WTC11 (cell line): ENCODE results near the gene TBC1D4. TPM values are rescaled to one million over a fixed set of nuclear protein-coding genes. Genes with fewer than 3 reads are reported as not detected.

ENCODE experiments used
- ATAC-seq: fragments of 200-7000 bp; cut with Tn5 transposase; 2 replicates; pipeline ENCODE4 v1.10.0; 2021; ENCODE audit warnings: mild to moderate bottlenecking, moderate library complexity
- CTCF ChIA-PET: fragments of 300-600 bp; sonication (Branson Sonifier 250); formaldehyde crosslinking; loops from one replicate; lab custom pipeline; 2021; ENCODE audit warnings: antibody characterized with exemption; lab: Charles Lee
- POLR2A ChIA-PET: fragments of 350-600 bp; sonication (Branson Sonifier 250); formaldehyde crosslinking; loops from one replicate; lab custom pipeline; 2021; ENCODE audit warnings: antibody characterized with exemption; lab: Charles Lee
- DNase-seq: peaks from one replicate; pipeline ENCODE4 v3.0.0; 2021; ENCODE audit warnings: low spot score
- H3K27ac Mint-ChIP-seq: 2 replicates; pipeline ENCODE4 v1.8.0; 2021; ENCODE audit warnings: mixed read lengths
- H3K27me3 Mint-ChIP-seq: 2 replicates; pipeline ENCODE4 v1.8.0; 2021; ENCODE audit warnings: low read depth, mild to moderate bottlenecking, moderate library complexity, mixed read lengths
- H3K36me3 Mint-ChIP-seq: 2 replicates; pipeline ENCODE4 v1.8.0; 2021; ENCODE audit warnings: mixed read lengths
- H3K4me1 Mint-ChIP-seq: 2 replicates; pipeline ENCODE4 v1.8.0; 2022; ENCODE audit warnings: mixed read lengths
- H3K4me3 Mint-ChIP-seq: 2 replicates; pipeline ENCODE4 v1.8.0; 2021; ENCODE audit warnings: mild to moderate bottlenecking, moderate library complexity, mixed read lengths
- H3K9me3 Mint-ChIP-seq: 2 replicates; pipeline ENCODE4 v1.8.0; 2021; ENCODE audit warnings: mixed read lengths
- AFF4 ChIP-seq: sonication (generic); formaldehyde crosslinking; IDR thresholded peaks from 2 replicates; pipeline ENCODE4 v1.8.1; 2023; ENCODE audit warnings: mild to moderate bottlenecking, missing genetic modification reagents, borderline replicate concordance
- ATF2 ChIP-seq: sonication (generic); formaldehyde crosslinking; IDR thresholded peaks from 2 replicates; pipeline ENCODE4 v1.8.1; 2022; ENCODE audit warnings: low read depth, missing genetic modification reagents, borderline replicate concordance
- FOXP1 ChIP-seq: sonication (generic); formaldehyde crosslinking; IDR thresholded peaks from 2 replicates; pipeline ENCODE4 v1.8.0; 2022; ENCODE audit warnings: missing genetic modification reagents, mild to moderate bottlenecking, moderate library complexity, borderline replicate concordance
- FOXP4 ChIP-seq: sonication (generic); formaldehyde crosslinking; IDR thresholded peaks from 2 replicates; pipeline ENCODE4 v1.8.0; 2022; ENCODE audit warnings: mild to moderate bottlenecking, missing genetic modification reagents
- IRF2 ChIP-seq: sonication (generic); formaldehyde crosslinking; IDR thresholded peaks from 2 replicates; pipeline ENCODE4 v1.8.0; 2022; ENCODE audit warnings: low read depth, missing genetic modification reagents, borderline replicate concordance
- RELA ChIP-seq: sonication (generic); formaldehyde crosslinking; IDR thresholded peaks from 2 replicates; pipeline ENCODE4 v1.8.1; 2022; ENCODE audit warnings: missing genetic modification reagents, mild to moderate bottlenecking, borderline replicate concordance
- RORB ChIP-seq: fragments of 250-450 bp; sonication (Bioruptor Pico); IDR thresholded peaks from 2 replicates; pipeline ENCODE4 v1.9.0; 2021; ENCODE audit warnings: mild to moderate bottlenecking
- STAT6 ChIP-seq: sonication (generic); formaldehyde crosslinking; conservative IDR thresholded peaks from 2 replicates; pipeline ENCODE4 v1.8.1; 2023; ENCODE audit warnings: mild to moderate bottlenecking, low read depth, missing genetic modification reagents, moderate library complexity
- USF1 ChIP-seq: sonication (generic); formaldehyde crosslinking; IDR thresholded peaks from 2 replicates; pipeline ENCODE4 v1.8.0; 2022; ENCODE audit warnings: mild to moderate bottlenecking, missing genetic modification reagents
- ZBTB43 ChIP-seq: sonication (generic); formaldehyde crosslinking; IDR thresholded peaks from 2 replicates; pipeline ENCODE4 v1.8.1; 2023; ENCODE audit warnings: mild to moderate bottlenecking, missing genetic modification reagents
- ZNF121 ChIP-seq: sonication (generic); formaldehyde crosslinking; IDR thresholded peaks from 2 replicates; pipeline ENCODE4 v1.8.0; 2023; ENCODE audit warnings: missing genetic modification reagents
- ZNF219 ChIP-seq: sonication (generic); formaldehyde crosslinking; IDR thresholded peaks from 2 replicates; pipeline ENCODE4 v1.8.0; 2023; ENCODE audit warnings: missing genetic modification reagents, mild to moderate bottlenecking, borderline replicate concordance
- ZNF396 ChIP-seq: fragments of 250-450 bp; sonication (Bioruptor Pico); IDR thresholded peaks from 2 replicates; pipeline ENCODE4 v1.8.0; 2021; ENCODE audit warnings: mild to moderate bottlenecking, moderate library complexity, borderline replicate concordance
- ZNF512 ChIP-seq: sonication (generic); formaldehyde crosslinking; IDR thresholded peaks from 2 replicates; pipeline ENCODE4 v1.8.1; 2022; ENCODE audit warnings: missing genetic modification reagents, borderline replicate concordance
- total RNA-seq: library from RNA; stranded (reverse); gene quantifications from 3 replicates; pipeline ENCODE4 v1.2.3, GENCODE V29; 2021

TBC1D4 gene
- total RNA-seq, 1 experiment from 2014 or later = 37.1 TPM

GRCh38 chr13:75295201-75295600 is 186.8 kb downstream of the TBC1D4 start (continued):
- TF ChIP-seq ATF2 (CRISPR knock-in tag) (no peak), FOXP4 (CRISPR knock-in tag) (no peak)

- Mint-ChIP-seq H3K9me3 (no peaks in the 10 kb centered on the region), H3K27me3 (peaks cover 4% of the 10 kb centered on the region), H3K4me3 (no peak overlapping the region), H3K27ac (no peak overlapping the region), H3K4me1 (peaks cover 14% of the 10 kb centered on the region), H3K36me3 (peaks cover 5% of the 10 kb centered on the region; the same call in 1 of the 2 replicates)
- no peak for TF ChIP-seq USF1 (CRISPR knock-in tag)
- TF ChIP-seq ZBTB43 (CRISPR knock-in tag) = no peak
- no peak for TF ChIP-seq ZNF121 (CRISPR knock-in tag)
- TF ChIP-seq RORB (CRISPR knock-in tag) = no peak
- no peak for TF ChIP-seq FOXP1 (CRISPR knock-in tag)
- TF ChIP-seq AFF4 (CRISPR knock-in tag) = no peak
- TF ChIP-seq ZNF396 = no peak
- no peak for TF ChIP-seq ZNF219
- no peak for TF ChIP-seq ZNF512
- TF ChIP-seq STAT6 (CRISPR knock-in tag) = no peak
- no peak for TF ChIP-seq RELA (CRISPR knock-in tag)
- TF ChIP-seq IRF2 (CRISPR knock-in tag) = no peak
- ATAC-seq (no peak), DNase-seq (no peak)
- ChIA-PET POLR2A (no interaction called here), CTCF (no interaction called here)
Measured at GRCh38 chr13:75294110-75294509, 187.9 kb downstream of the TBC1D4 start.
